Upper lobe of left lung (tissue), 4 donors: ENCODE results near the gene GRK5.

Experiments used
- CTCF ChIP-seq, 6 experiments: fragments of 450-650 bp in 4 of 6; fragments of 200-600 bp in 2 of 6; sonication (generic) in 2 of 6; IDR thresholded peaks; one replicate each; pipeline ENCODE4 v1.5.1; 2016 to 2019; ENCODE audit warnings: antibody characterized with exemption in 6 of 6
- POLR2A ChIP-seq, 4 donors: fragments of 450-650 bp; IDR thresholded peaks; one replicate each; pipeline ENCODE4 v1.5.1; 2016 to 2017; ENCODE audit warnings: antibody characterized with exemption in 4 of 4, mild to moderate bottlenecking in 2 of 4

- no peak for TF ChIP-seq CTCF (IDR thresholded peaks at IDR 0.05)
- no peak for TF ChIP-seq POLR2A (IDR thresholded peaks at IDR 0.05)
These were observed 123.0 kb downstream of the GRK5 start for GRCh38 chr10:119330342-119330741.
